Rectal smooth muscle tissue (tissue), 1 donor: ENCODE data around the gene ZNF460.
A peak's percentile ranks its signal among the peaks of the same experiment; 100 is the strongest.

ENCODE experiments used
- H3K27ac ChIP-seq: one replicate; pipeline ENCODE4 v1.7.0; 2013; ENCODE audit warnings: low read depth, low read length, inconsistent platforms
- H3K27me3 ChIP-seq: one replicate; pipeline ENCODE4 v1.7.0; 2013; ENCODE audit warnings: low read length; ENCODE audit not compliant: control insufficient read depth, insufficient read depth
- H3K36me3 ChIP-seq: one replicate; pipeline ENCODE4 v1.7.0; 2013; ENCODE audit warnings: low read length; ENCODE audit not compliant: control insufficient read depth, insufficient read depth
- H3K4me1 ChIP-seq: one replicate; pipeline ENCODE4 v1.7.0; 2013; ENCODE audit warnings: low read length; ENCODE audit not compliant: control insufficient read depth, insufficient read depth
- H3K4me3 ChIP-seq: one replicate; pipeline ENCODE4 v1.7.0; 2013; ENCODE audit warnings: low read length
- H3K9ac ChIP-seq: one replicate; pipeline ENCODE4 v1.7.0; 2013; ENCODE audit warnings: low read length

The ZNF460 gene

GRCh38 chr19:57288373-57288772 lies 8.1 kb downstream of the ZNF460 start:
- H3K27me3 ChIP-seq = no peaks in the 10 kb centered on the region
- H3K4me1 ChIP-seq = peaks cover 2% of the 10 kb centered on the region
- H3K4me3 ChIP-seq = no peak overlapping the region
- peaks cover 67% of the 10 kb centered on the region for H3K36me3 ChIP-seq
- no peak overlapping the region for H3K27ac ChIP-seq
- no peak overlapping the region for H3K9ac ChIP-seq

DNA sequence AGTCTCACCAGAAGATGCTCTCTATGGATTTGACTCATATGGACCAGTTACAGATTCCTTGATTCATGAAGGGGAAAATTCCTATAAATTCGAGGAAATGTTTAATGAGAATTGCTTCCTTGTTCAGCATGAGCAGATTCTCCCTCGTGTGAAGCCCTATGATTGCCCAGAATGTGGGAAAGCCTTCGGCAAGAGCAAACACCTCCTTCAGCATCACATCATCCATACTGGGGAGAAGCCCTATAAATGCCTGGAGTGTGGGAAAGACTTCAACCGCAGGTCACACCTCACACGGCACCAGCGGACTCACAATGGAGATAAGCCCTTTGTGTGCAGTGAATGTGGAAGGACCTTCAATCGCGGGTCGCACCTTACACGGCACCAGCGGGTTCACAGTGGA lies 10.7 kb downstream of the ZNF460 start:
- peaks cover 57% of the 10 kb centered on the region for H3K36me3 ChIP-seq
- H3K4me3 ChIP-seq = no peak overlapping the region
- H3K4me1 ChIP-seq = no peaks in the 10 kb centered on the region

GRCh38 chr19:57292547-57292946 lies 12.3 kb downstream of the ZNF460 start:
- no peak overlapping the region for H3K27ac ChIP-seq
- H3K4me1 ChIP-seq = no peaks in the 10 kb centered on the region
- no peaks in the 10 kb centered on the region for H3K27me3 ChIP-seq
- H3K36me3 ChIP-seq = peaks cover 44% of the 10 kb centered on the region
- H3K4me3 ChIP-seq = no peak overlapping the region
- H3K9ac ChIP-seq = no peak overlapping the region

More for the DNA sequence above, 10.7 kb downstream of the ZNF460 start:
- Histone ChIP-seq H3K9ac (no peak overlapping the region), H3K27ac (no peak overlapping the region), H3K27me3 (no peaks in the 10 kb centered on the region)

DNA sequence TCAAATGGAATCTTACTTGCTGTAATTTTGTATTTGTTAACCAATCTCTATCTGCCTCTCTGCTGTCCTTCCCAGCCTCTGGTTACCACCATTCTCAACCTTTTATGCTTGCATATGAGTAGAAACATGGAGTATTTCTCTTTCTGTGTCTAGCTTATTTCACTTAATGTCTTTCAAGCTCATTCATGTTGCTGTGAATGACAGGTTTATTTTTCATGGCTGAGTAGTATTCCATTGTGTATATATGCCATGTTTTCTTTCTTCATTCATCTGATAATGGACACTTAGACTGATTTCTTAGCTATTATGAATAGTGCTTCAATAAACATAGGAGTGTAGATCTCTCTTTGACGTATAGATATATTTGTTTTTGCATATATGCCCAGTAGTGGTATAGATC lies 13.4 kb downstream of the ZNF460 start:
- H3K36me3 ChIP-seq = peaks cover 33% of the 10 kb centered on the region
- H3K4me3 ChIP-seq = no peak overlapping the region
- H3K27me3 ChIP-seq = no peaks in the 10 kb centered on the region
- H3K27ac ChIP-seq = no peak overlapping the region
- H3K9ac ChIP-seq = no peak overlapping the region
- H3K4me1 ChIP-seq = no peaks in the 10 kb centered on the region

- no peak overlapping the region for H3K9ac ChIP-seq
- H3K27ac ChIP-seq = no peak overlapping the region
- no peaks in the 10 kb centered on the region for H3K27me3 ChIP-seq
- H3K36me3 ChIP-seq = peaks cover 7% of the 10 kb centered on the region
- H3K4me1 ChIP-seq = no peaks in the 10 kb centered on the region
- no peak overlapping the region for H3K4me3 ChIP-seq
Observed at GRCh38 chr19:57302020-57302465, 21.8 kb downstream of the ZNF460 start.

GRCh38 chr19:57302727-57303401 lies 22.6 kb downstream of the ZNF460 start:
- H3K27me3 ChIP-seq = no peaks in the 10 kb centered on the region
- no peak overlapping the region for H3K9ac ChIP-seq
- H3K4me1 ChIP-seq = no peaks in the 10 kb centered on the region
- no peak overlapping the region for H3K4me3 ChIP-seq
- no peak overlapping the region for H3K27ac ChIP-seq
- peaks cover 7% of the 10 kb centered on the region for H3K36me3 ChIP-seq

DNA sequence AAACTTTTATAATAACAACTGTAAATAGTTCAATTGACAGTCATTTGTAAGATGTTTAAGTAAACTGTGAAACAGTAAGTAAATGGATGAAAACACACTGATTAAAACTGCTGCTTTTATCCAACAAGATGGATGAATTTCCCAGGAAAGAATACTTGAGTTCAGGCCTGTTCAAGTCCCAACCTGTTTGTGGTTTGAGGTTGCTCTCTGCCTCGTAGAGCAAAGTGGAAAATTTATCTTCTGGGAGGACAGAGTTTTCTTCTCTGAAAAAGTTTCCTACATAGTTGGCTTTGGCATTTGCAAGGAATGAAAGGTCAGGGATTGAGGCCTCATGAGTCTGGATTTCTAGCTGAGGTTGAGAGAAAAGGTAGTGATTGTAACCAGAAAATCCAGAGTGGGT lies 24.8 kb downstream of the ZNF460 start:
- H3K27me3 ChIP-seq = no peaks in the 10 kb centered on the region
- H3K36me3 ChIP-seq = peaks cover 7% of the 10 kb centered on the region
- no peak overlapping the region for H3K4me3 ChIP-seq
- H3K27ac ChIP-seq = no peak overlapping the region
- H3K4me1 ChIP-seq = no peaks in the 10 kb centered on the region
- no peak overlapping the region for H3K9ac ChIP-seq

DNA sequence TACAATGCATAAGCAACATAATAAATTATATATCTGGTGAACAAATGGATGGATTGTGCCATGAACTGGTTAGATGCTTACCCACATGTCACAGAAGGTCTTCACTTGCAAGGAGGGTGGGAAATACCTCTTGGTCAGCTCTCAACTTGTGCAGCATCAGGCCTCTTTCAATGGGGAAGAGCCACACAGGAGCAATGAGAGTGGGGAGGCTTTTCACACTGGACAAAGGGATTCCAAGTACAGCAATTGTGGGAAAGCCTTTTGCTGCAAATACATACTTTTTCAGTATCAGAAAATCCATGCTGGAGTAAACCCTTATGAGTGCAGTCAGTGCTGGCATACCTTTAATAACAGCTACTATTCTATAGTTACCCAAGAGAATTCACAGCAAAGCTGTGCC lies 28.2 kb downstream of the ZNF460 start:
- Histone ChIP-seq H3K4me1 (no peaks in the 10 kb centered on the region), H3K36me3 (no peaks in the 10 kb centered on the region), H3K27ac (no peak overlapping the region), H3K9ac (no peak overlapping the region), H3K27me3 (no peaks in the 10 kb centered on the region), H3K4me3 (no peak overlapping the region)

- Histone ChIP-seq H3K27me3 (no peaks in the 10 kb centered on the region), H3K36me3 (no peaks in the 10 kb centered on the region), H3K4me3 (no peak overlapping the region), H3K4me1 (no peaks in the 10 kb centered on the region), H3K27ac (no peak overlapping the region), H3K9ac (no peak overlapping the region)
Observed at GRCh38 chr19:57310792-57311191, 30.5 kb downstream of the ZNF460 start.

DNA sequence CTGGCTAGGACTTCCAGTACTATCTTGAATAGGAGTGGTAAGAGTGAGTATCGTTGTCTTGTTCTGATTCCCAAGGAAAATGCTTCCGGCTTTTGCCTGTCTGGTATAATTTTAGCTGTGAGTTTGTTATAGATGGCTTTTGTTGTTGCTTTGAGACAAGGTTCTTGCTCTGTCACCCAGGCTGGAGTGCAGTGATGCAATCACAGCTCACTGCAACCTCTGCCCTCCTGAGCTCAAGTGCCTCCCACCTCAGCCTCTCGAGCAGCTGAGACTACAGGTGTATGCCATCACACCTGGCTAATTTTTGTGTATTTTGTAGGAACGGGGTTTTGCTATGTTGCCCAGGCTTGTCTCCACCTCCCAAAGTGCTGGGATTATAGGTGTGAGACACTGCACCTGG lies 33.9 kb downstream of the ZNF460 start:
- Histone ChIP-seq H3K27me3 (no peaks in the 10 kb centered on the region), H3K27ac (no peak overlapping the region), H3K4me1 (no peaks in the 10 kb centered on the region), H3K4me3 (no peak overlapping the region), H3K9ac (no peak overlapping the region), H3K36me3 (no peaks in the 10 kb centered on the region)

- Histone ChIP-seq H3K4me1 (peaks cover 12% of the 10 kb centered on the region), H3K9ac (no peak overlapping the region), H3K27ac (no peak overlapping the region), H3K4me3 (peak overlapping the region; percentile 4), H3K36me3 (peaks cover under 1% of the 10 kb centered on the region), H3K27me3 (no peaks in the 10 kb centered on the region)
Observed at GRCh38 chr19:57317503-57317902, 37.2 kb downstream of the ZNF460 start.

GRCh38 chr19:57319869-57320179 lies 39.5 kb downstream of the ZNF460 start:
- peak overlapping the region; percentile 82 for H3K4me3 ChIP-seq
- H3K36me3 ChIP-seq = peaks cover 14% of the 10 kb centered on the region
- peak overlapping the region; percentile 63 for H3K9ac ChIP-seq

More at GRCh38 chr19:57319869-57320179, 39.5 kb downstream of the ZNF460 start:
- Histone ChIP-seq H3K4me1 (peaks cover 12% of the 10 kb centered on the region), H3K27ac (peak overlapping the region; percentile 91), H3K27me3 (no peaks in the 10 kb centered on the region)
